ENCODE measurements around the gene BBOF1. TPM values are rescaled to one million over a fixed set of nuclear protein-coding genes. Genes with fewer than 3 reads are reported as not detected.

Gene BBOF1
- total and polyA plus RNA-seq, 12 donors, result 1.8 to 5.9 (median 3.4) TPM

DNA sequence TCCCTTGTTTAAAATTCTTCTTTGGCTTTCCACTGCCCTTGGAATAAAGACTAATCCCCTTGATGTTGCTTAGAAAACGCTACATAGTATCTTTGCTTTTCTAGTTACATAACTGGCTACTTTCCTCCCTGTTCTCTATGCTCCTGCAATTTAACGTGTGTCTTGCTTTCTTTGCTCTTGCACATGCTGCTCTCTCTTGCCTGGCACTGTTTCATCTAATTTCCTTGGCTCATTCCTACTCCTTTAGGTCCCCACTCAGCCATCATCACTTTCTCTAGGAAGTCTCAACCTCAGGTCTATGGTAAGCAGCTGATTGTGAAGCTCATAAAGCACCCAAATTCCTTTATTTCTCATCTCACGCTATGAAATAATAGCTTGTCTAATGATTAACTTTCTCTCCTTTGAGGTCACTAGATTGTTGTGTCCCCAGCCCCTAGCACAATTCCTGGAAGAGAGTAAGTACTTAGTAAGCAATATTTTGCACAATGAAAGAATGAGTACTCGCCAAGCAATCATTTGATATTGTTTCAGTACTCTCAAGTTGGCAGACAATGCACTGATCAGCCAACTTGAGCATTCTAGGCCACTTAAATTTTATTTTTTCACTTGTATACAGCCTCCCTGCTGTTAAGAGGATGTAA lies 61.8 kb downstream of the BBOF1 start:
- H3K27ac ChIP-seq, result peak overlapping the region in 1 of 10 donors; percentile 12
- H3K4me1 ChIP-seq, result peaks cover 0 to 43% (median 31%) of the 10 kb centered on the region in 9 donors
- 62 to 66% methylated on average over 4 of the region's 4 CpGs for WGBS, 2 donors
- H3K9me3 ChIP-seq, result no peaks in the 10 kb centered on the region
- H3K36me3 ChIP-seq, result no peaks in the 10 kb centered on the region
- no peaks in the 10 kb centered on the region for H3K27me3 ChIP-seq
- TF ChIP-seq, protein P1, sequence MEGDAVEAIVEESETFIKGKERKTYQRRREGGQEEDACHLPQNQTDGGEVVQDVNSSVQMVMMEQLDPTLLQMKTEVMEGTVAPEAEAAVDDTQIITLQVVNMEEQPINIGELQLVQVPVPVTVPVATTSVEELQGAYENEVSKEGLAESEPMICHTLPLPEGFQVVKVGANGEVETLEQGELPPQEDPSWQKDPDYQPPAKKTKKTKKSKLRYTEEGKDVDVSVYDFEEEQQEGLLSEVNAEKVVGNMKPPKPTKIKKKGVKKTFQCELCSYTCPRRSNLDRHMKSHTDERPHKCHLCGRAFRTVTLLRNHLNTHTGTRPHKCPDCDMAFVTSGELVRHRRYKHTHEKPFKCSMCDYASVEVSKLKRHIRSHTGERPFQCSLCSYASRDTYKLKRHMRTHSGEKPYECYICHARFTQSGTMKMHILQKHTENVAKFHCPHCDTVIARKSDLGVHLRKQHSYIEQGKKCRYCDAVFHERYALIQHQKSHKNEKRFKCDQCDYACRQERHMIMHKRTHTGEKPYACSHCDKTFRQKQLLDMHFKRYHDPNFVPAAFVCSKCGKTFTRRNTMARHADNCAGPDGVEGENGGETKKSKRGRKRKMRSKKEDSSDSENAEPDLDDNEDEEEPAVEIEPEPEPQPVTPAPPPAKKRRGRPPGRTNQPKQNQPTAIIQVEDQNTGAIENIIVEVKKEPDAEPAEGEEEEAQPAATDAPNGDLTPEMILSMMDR (IDR thresholded peaks at IDR 0.05), result no peak
- H3K4me3 ChIP-seq, result no peak overlapping the region
- intact Hi-C loops (cut with DNase I), result no loop called here
- ATAC-seq, result no peak
- DNase-seq, result no peak

DNA sequence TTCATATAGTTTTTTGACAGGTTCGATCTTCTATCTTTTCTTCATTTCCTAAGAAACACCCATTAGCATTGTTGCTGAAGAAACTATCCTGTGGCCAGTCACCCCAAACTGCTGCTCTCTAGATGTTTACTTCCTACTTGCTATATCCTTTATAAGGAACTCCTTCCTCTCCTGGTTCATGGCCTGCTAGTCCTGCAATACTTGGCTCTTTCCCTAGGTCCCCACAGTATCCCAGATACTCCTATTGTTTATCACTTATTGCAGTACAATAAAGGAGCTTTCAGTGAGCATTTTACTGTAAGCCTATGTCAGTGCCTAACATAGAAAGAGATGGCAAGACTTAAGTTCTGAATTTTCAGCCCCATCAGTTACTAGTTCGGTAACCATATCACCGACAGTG lies 62.3 kb downstream of the BBOF1 start:
- intact Hi-C loops (cut with DNase I), result no loop called here
- TF ChIP-seq, protein P1 (IDR thresholded peaks at IDR 0.05), result no peak
- Histone ChIP-seq H3K4me1 (peaks cover 0 to 48% (median 35%) of the 10 kb centered on the region in 9 donors), H3K36me3 (no peaks in the 10 kb centered on the region), H3K27me3 (no peaks in the 10 kb centered on the region), H3K27ac (no peak overlapping the region), H3K4me3 (no peak overlapping the region), H3K9me3 (no peaks in the 10 kb centered on the region)
- 84 to 91% methylated on average over 3 of the region's 3 CpGs for WGBS, 2 donors
- DNase-seq, result no peak
- no peak for ATAC-seq

DNA sequence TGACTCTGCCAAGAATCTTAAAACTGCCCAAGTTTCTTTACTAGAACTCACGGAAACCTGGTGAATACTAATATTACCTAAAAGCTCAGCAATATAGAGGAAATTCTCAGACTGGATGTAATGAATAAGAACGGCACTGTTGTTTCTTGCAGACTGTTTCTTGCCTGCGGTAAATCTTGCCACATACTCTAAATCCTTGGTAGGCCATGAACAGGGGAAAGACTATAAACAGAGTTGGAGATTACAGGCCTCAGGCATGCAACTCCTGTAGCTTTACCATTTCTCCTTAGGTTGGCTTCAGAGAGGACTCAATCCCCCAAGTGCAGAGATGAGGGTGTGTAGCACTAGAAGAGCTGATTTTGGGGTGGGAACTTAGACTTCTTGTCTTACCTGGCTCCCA lies 64.0 kb downstream of the BBOF1 start:
- peak overlapping the region in 3 of 10 donors; percentile 83 to 89 (median 86) for H3K27ac ChIP-seq
- no peak for DNase-seq
- 81 to 88% methylated on average over 3 of the region's 3 CpGs for WGBS, 2 donors
- H3K4me1 ChIP-seq, result peaks cover 0 to 50% (median 35%) of the 10 kb centered on the region in 9 donors
- H3K36me3 ChIP-seq, result no peaks in the 10 kb centered on the region
- TF ChIP-seq, protein P1 (IDR thresholded peaks at IDR 0.05), result no peak
- H3K4me3 ChIP-seq, result peak overlapping the region in 9 of 10 donors; percentile 51 to 91 (median 85)
- no peaks in the 10 kb centered on the region for H3K9me3 ChIP-seq
- ATAC-seq, result no peak
- intact Hi-C loops (cut with DNase I), result no loop called here
- H3K27me3 ChIP-seq, result no peaks in the 10 kb centered on the region

DNA sequence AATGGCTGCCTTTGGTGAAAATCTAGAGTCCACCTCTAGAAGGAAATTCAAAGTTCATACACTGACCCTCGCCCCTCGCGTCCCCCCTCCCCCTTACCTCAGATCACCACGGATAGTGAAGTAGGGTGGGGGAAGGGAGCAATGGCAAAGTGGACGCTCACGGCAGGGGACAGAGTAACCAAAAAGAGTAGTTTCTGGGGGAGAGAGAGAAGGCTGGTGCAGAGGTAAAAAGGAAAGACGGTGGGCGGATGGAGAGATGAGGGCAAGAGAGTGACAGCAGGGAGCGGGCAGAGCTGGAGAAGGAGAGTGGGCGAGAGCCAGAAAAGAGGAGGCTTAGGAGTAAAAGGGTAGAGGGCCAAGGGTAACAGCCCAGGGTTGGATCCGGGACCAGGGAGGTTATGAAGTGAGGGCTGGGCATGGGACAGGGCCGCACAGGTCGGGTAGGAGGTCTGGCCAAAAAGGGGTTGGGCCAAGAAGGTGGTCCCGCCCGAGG lies 64.7 kb downstream of the BBOF1 start:
- intact Hi-C loops (cut with DNase I), result no loop called here
- H3K27me3 ChIP-seq, result no peaks in the 10 kb centered on the region

More for the DNA sequence above, 64.7 kb downstream of the BBOF1 start:
- ATAC-seq (peak; percentile 1 to 66 (median 9)), DNase-seq (no peak)
- TF ChIP-seq, protein P1 (IDR thresholded peaks at IDR 0.05), result no peak
- 0 to 1% methylated on average over 15 of the region's 15 CpGs for WGBS, 2 donors
- no peaks in the 10 kb centered on the region for H3K36me3 ChIP-seq
- peaks cover 0 to 50% (median 35%) of the 10 kb centered on the region in 9 donors for H3K4me1 ChIP-seq
- peak overlapping the region; percentile 51 to 91 (median 83) for H3K4me3 ChIP-seq
- H3K27ac ChIP-seq, result peak overlapping the region; percentile 5 to 89 (median 82)
- H3K9me3 ChIP-seq, result no peaks in the 10 kb centered on the region

Data from heart right ventricle (tissue), 16 donors.